Stimulated activated effector memory CD8-positive, alpha-beta T cell treated with anti-CD3 and anti-CD28 coated beads, Interleukin-12 subunit alpha, Interleukin-12 subunit beta, amount 100 ng/mL, for 72 hours (primary cell): ENCODE data around the gene SPEM3.

ENCODE experiments used
- ATAC-seq: fragments of 150-1000 bp; cut with Tn5 transposase; 2 replicates; pipeline ENCODE4 v1.10.0; 2021
- DNase-seq, 2 donors: peaks; one replicate each; pipeline ENCODE4 v3.0.0; 2021 to 2022; ENCODE audit warnings: low spot score in 2 of 2
- H3K27ac Mint-ChIP-seq: one replicate; pipeline ENCODE4 v1.8.0; 2022; ENCODE audit warnings: mild to moderate bottlenecking, mixed read lengths
- H3K36me3 Mint-ChIP-seq: one replicate; pipeline ENCODE4 v1.8.0; 2022; ENCODE audit warnings: mild to moderate bottlenecking, mixed read lengths
- H3K4me1 Mint-ChIP-seq: one replicate; pipeline ENCODE4 v1.8.0; 2022; ENCODE audit warnings: mixed read lengths
- H3K4me3 Mint-ChIP-seq: one replicate; pipeline ENCODE4 v1.8.0; 2022; ENCODE audit warnings: mild to moderate bottlenecking, mixed read lengths
- H3K9me3 Mint-ChIP-seq: one replicate; pipeline ENCODE4 v1.8.0; 2022; ENCODE audit warnings: mixed read lengths

The SPEM3 gene

DNA sequence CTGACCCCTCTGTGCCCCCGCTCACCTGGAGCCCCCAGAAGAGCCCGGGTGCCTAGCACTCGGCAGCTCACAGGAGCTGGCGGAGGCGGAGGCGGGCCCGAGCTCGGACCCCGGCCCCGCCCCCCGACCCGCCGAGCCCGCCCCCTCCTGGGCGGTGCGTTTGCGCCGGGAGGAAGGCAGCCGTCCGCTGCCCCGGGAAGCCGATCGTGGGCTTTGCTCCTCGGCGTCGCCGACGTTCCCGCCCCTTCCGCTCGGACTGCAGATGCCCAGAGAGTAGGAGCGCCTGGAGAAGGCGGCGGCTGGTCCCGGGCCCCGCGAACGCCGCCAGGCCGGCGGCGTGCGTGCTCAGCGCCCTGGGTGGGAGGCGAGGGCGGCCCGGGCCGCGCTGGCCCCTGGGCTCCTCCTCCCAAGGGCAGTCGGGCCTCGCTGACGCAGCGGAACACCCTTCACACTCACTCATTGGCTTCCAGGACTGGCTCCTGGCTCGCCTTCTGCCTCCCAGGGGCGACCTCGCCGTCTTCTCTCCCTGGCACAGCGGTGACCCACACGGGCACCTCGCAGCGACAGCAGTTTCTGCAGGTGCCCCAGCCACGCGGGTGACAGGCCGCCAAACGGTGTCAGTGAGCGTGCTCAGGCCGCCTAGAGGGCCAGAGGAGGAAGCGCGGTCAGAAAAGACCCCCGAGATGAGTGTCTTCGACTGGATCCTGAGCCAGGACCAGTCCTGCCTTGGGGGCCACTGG lies 34.0 kb upstream of the SPEM3 start, which contains the start of gene PLSCR3:
Gene PLSCR3 (minus strand): TSS at position 74 of the 740 bp plus-strand sequence. CDS start 415 bp downstream, outside the sequence.
- H3K4me1 Mint-ChIP-seq: peaks cover 30% of the 10 kb centered on the region
- DNase-seq: peak; percentile 84 to 92
- peaks cover 23% of the 10 kb centered on the region for H3K36me3 Mint-ChIP-seq
- H3K4me3 Mint-ChIP-seq: peak within 1 kb of the TSS; percentile 92
- no peaks in the 10 kb centered on the region for H3K9me3 Mint-ChIP-seq
- ATAC-seq: peak; percentile 91
- H3K27ac Mint-ChIP-seq: peak within 1 kb of the TSS; percentile 93

GRCh38 chr17:7396147-7396546 lies 32.5 kb upstream of the SPEM3 start:
- no peak overlapping the region for H3K4me3 Mint-ChIP-seq
- peaks cover 18% of the 10 kb centered on the region for H3K4me1 Mint-ChIP-seq
- no peak for ATAC-seq
- DNase-seq: no peak
- peaks cover 14% of the 10 kb centered on the region for H3K36me3 Mint-ChIP-seq
- H3K9me3 Mint-ChIP-seq: no peaks in the 10 kb centered on the region
- no peak overlapping the region for H3K27ac Mint-ChIP-seq

DNA sequence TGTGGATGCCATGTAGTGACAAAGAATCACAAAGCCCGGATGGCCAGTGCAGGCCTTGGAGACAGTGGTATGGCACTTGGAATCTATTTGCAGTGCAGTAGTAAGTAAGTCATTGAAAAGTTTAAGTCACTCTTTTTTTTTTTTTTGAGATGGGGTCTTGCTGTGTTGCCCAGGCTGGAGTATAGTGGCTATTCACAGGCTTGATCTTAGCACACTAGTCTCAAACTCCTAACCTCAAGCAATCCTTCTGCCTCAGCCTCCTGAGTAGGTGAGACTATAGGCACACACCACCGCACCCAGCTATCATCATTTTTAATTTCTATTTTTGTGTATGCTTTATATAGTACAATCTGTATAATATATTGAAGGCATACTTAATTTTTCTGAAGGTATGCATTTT lies 30.0 kb upstream of the SPEM3 start:
- H3K4me3 Mint-ChIP-seq: no peak overlapping the region
- ATAC-seq (no peak), DNase-seq (no peak)
- H3K9me3 Mint-ChIP-seq: no peaks in the 10 kb centered on the region
- H3K27ac Mint-ChIP-seq: no peak overlapping the region
- H3K36me3 Mint-ChIP-seq: no peaks in the 10 kb centered on the region
- H3K4me1 Mint-ChIP-seq: peaks cover 20% of the 10 kb centered on the region

- Mint-ChIP-seq H3K4me3 (peak overlapping the region; percentile 89), H3K4me1 (peaks cover 23% of the 10 kb centered on the region), H3K36me3 (no peaks in the 10 kb centered on the region), H3K27ac (peak overlapping the region; percentile 84), H3K9me3 (no peaks in the 10 kb centered on the region)
- no peak for DNase-seq
- ATAC-seq: no peak
Measured at GRCh38 chr17:7403043-7403726, 25.5 kb upstream of the SPEM3 start.

DNA sequence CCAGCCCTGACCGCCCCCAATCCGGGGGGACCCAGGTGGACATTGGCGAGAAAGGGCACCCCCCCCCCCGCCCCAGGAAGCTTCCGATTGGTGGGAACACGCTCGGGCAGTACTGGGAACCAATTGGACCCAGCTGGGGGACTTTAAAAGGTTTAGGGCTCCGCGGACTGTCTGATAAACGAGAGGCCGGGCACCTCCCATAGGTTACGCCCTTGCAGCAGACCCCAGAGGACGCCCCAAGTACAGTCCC lies 25.0 kb upstream of the SPEM3 start:
- H3K9me3 Mint-ChIP-seq: no peaks in the 10 kb centered on the region

GRCh38 chr17:7403977-7404736 lies 24.5 kb upstream of the SPEM3 start, which contains the start of gene TMEM256:
TMEM256 (minus strand) TSS chr17:7404097; CDS start chr17:7404084, 13 bp downstream.
- peak within 1 kb of the TSS; percentile 89 for H3K4me3 Mint-ChIP-seq
- peak; percentile 95 for ATAC-seq
- peak; percentile 89 to 97 for DNase-seq
- peaks cover 26% of the 10 kb centered on the region for H3K4me1 Mint-ChIP-seq
- no peaks in the 10 kb centered on the region for H3K9me3 Mint-ChIP-seq
- H3K36me3 Mint-ChIP-seq: no peaks in the 10 kb centered on the region
- peak within 1 kb of the TSS; percentile 84 for H3K27ac Mint-ChIP-seq

More for the DNA sequence above, 25.0 kb upstream of the SPEM3 start:
- no peak for DNase-seq
- H3K4me1 Mint-ChIP-seq: peaks cover 23% of the 10 kb centered on the region
- H3K36me3 Mint-ChIP-seq: no peaks in the 10 kb centered on the region
- peak; percentile 53 for ATAC-seq
- peak overlapping the region; percentile 84 for H3K27ac Mint-ChIP-seq
- peak overlapping the region; percentile 89 for H3K4me3 Mint-ChIP-seq

- Mint-ChIP-seq H3K36me3 (no peaks in the 10 kb centered on the region), H3K4me3 (peak overlapping the region; percentile 89), H3K4me1 (peaks cover 28% of the 10 kb centered on the region), H3K27ac (peak overlapping the region; percentile 84), H3K9me3 (no peaks in the 10 kb centered on the region)
- peak; percentile 60 for ATAC-seq
- no peak for DNase-seq
Measured at GRCh38 chr17:7404737-7405349, 23.8 kb upstream of the SPEM3 start.

DNA sequence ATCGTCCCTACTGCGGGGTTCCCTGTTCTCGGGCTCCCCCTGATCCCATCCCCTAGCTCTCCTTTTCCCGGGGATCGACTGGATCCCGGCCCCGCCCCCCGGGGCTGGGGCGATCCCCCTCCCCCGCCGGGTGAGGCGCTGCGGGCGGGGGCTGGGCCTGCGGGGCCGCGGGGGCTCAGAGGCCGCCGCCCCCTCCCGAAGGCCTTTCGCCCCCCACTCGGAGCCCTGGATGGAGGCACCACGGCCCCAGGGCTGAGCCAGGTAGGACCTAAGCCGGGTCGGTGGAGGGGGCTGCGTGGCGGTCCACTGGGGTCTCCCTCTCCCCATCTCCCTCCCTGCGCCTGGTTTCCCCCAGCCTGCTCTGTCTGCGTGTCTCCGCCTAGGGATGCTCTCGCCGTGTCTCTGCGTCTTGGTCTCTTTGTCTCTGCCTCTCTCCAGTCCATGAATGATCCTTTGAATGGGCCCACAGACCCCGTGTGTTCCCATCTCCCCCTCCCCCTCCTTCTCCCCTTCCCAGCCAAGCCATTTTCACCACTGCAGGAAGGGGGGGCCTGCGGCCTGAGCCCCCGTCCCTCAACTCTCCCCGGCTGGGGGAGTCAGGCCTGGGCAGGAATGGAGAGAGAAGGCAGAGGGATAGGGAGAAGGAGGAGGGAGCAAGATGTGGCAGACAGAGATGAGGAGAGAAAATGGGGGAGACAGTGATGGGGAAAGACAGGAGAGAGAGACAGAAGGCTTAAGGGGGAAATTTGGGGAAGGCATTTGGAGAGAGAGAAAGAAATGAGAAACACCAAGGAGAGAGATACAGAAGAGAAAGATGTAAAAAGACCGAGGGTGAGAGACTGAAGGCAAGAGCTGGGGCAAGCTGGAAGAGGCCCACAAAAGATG lies 23.1 kb upstream of the SPEM3 start:
- H3K4me1 Mint-ChIP-seq: peaks cover 28% of the 10 kb centered on the region
- H3K9me3 Mint-ChIP-seq: no peaks in the 10 kb centered on the region
- DNase-seq: no peak
- ATAC-seq: no peak
- H3K36me3 Mint-ChIP-seq: no peaks in the 10 kb centered on the region
- H3K27ac Mint-ChIP-seq: peak overlapping the region; percentile 84
- H3K4me3 Mint-ChIP-seq: peak overlapping the region; percentile 89

- no peaks in the 10 kb centered on the region for H3K36me3 Mint-ChIP-seq
- H3K27ac Mint-ChIP-seq: peak overlapping the region; percentile 84
- peaks cover 28% of the 10 kb centered on the region for H3K4me1 Mint-ChIP-seq
- ATAC-seq (no peak), DNase-seq (no peak)
- no peaks in the 10 kb centered on the region for H3K9me3 Mint-ChIP-seq
- H3K4me3 Mint-ChIP-seq: peak overlapping the region; percentile 89
Measured at GRCh38 chr17:7406235-7406825, 22.3 kb upstream of the SPEM3 start.

DNA sequence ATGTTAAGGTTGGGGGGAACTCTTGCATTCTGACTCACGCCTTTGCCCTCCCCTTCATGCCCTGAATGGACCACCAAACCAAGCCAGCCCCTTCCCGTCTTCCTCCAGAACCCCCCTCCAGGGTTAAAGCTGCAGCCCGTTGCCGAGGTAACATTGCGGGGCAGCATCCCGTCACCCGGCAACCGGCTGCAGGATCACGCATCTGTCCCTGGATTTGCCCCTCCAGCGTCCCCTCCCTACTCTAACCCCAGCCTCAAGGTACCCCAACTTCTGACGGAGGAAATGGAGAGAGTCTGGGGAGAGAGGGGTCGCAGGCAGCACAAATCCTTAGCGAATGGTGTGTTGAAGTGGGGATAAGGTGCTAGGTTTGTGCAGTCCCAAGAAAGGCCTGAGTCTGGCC lies 21.6 kb upstream of the SPEM3 start:
- DNase-seq: no peak
- Mint-ChIP-seq H3K27ac (no peak overlapping the region), H3K4me3 (peak overlapping the region; percentile 33), H3K36me3 (no peaks in the 10 kb centered on the region), H3K4me1 (peaks cover 28% of the 10 kb centered on the region), H3K9me3 (no peaks in the 10 kb centered on the region)
- ATAC-seq: no peak

DNA sequence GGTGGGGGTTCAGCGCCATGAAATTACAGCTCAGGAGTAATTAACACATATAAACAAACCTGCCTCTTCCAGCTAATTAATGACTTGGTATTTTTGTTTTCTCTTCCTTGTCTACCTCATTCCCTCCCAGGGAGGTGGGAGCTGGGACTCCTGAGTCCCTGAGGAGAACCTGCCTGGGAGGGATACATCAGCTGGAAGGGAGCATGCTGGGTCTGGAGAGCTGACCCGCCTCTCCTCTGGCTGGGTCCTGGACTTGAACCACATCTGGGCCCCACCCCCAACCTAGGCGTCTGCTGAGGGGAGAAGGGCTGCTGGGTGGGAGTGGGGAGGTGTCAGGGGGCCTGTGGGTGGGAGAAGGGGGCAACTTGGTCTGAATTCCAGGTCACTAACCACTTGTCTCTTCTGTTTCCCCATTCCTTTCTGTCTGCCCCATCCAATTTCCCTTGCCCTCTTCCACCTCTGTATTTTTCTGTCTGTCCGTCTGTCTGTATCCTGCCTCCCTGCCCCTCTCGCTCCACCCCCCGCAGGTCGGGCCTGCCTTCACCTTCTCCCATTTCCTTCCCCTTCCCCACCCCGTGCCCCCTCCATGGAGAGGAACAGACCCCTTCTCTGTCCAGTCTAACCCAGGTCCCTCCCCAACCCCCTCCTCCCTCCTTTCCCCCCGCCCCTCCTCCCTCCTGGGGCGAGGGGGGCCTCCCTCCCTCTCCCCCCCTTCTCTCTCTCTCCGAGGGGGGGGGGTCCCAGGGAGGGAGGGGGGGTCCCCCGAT lies 21.0 kb upstream of the SPEM3 start, which contains the start of gene NLGN2:
Gene NLGN2 (plus strand): TSS at position 361 of the 767 bp plus-strand sequence. CDS start 411 bp downstream, outside the sequence.
- peak within 1 kb of the TSS; percentile 89 for H3K4me3 Mint-ChIP-seq

DNA sequence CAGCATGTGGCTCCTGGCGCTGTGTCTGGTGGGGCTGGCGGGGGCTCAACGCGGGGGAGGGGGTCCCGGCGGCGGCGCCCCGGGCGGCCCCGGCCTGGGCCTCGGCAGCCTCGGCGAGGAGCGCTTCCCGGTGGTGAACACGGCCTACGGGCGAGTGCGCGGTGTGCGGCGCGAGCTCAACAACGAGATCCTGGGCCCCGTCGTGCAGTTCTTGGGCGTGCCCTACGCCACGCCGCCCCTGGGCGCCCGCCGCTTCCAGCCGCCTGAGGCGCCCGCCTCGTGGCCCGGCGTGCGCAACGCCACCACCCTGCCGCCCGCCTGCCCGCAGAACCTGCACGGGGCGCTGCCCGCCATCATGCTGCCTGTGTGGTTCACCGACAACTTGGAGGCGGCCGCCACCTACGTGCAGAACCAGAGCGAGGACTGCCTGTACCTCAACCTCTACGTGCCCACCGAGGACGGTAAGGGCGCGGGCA lies 20.4 kb upstream of the SPEM3 start:
- DNase-seq (no peak), ATAC-seq (no peak)
- H3K27ac Mint-ChIP-seq: no peak overlapping the region
- H3K4me1 Mint-ChIP-seq: peaks cover 29% of the 10 kb centered on the region
- no peaks in the 10 kb centered on the region for H3K9me3 Mint-ChIP-seq
- H3K36me3 Mint-ChIP-seq: no peaks in the 10 kb centered on the region
- H3K4me3 Mint-ChIP-seq: peak overlapping the region; percentile 31

More for the DNA sequence above, 21.0 kb upstream of the SPEM3 start, which contains the start of gene NLGN2:
- Mint-ChIP-seq H3K4me1 (peaks cover 28% of the 10 kb centered on the region), H3K27ac (no peak within 1 kb of the TSS), H3K9me3 (no peaks in the 10 kb centered on the region), H3K36me3 (no peaks in the 10 kb centered on the region)
- ATAC-seq (no peak), DNase-seq (no peak)

GRCh38 chr17:7408863-7409262 lies 19.8 kb upstream of the SPEM3 start:
- Mint-ChIP-seq H3K36me3 (no peaks in the 10 kb centered on the region), H3K9me3 (no peaks in the 10 kb centered on the region), H3K4me1 (peaks cover 28% of the 10 kb centered on the region), H3K27ac (no peak overlapping the region), H3K4me3 (peak overlapping the region; percentile 31)
- no peak for ATAC-seq
- DNase-seq: no peak
